ENCODE results near the gene TSFM. TPM values are rescaled to one million over a fixed set of nuclear protein-coding genes. Genes with fewer than 3 reads are reported as not detected.

TSFM gene
- total RNA-seq, 1 experiment from 2014 or later: 48.7 TPM

DNA sequence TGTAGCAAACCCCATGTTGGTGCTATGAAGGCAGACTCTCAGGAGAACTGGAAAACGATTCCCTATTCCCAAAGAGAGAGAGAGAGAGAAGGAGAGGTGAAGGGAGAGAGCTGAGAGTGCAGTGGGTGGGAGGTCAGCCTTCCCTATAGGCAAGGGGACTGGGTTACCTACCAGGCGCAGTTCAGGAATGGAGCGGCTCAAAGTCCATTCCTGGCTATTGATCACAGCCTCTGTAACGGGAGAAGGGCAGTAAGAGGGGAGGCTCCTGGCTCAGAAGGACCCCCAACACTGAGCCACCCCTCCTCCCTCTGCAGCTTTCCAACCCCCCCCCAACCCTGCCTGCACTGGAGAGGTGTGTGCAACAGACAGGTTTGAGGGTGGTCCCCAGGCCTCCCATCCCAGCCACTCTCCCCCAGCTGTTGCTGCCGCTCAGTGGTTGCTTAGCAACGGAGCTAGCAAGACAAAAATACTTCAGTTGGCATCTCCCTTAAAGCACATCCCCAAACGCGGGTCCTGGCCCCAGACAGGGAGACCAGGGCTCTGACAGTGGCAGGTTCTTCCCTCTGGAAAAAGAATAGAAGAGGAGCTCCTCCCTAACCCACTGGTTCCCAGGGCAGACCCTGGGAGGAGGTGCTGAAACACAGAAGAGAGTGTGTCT, 47.3 kb upstream of the TSFM start:
- TF ChIP-seq, protein P1, sequence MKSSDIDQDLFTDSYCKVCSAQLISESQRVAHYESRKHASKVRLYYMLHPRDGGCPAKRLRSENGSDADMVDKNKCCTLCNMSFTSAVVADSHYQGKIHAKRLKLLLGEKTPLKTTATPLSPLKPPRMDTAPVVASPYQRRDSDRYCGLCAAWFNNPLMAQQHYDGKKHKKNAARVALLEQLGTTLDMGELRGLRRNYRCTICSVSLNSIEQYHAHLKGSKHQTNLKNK (CRISPR knock-in tag; IDR thresholded peaks at IDR 0.05): no peak
- TF ChIP-seq TP53 (CRISPR knock-in tag; IDR thresholded peaks at IDR 0.05) (no peak), EMX1 (CRISPR knock-in tag; IDR thresholded peaks at IDR 0.05) (no peak), NFYB (CRISPR knock-in tag; conservative IDR thresholded peaks at IDR 0.05; ENCODE audit: low read depth) (no peak), CREM (CRISPR knock-in tag; IDR thresholded peaks at IDR 0.05) (no peak), PRRX2 (CRISPR knock-in tag; IDR thresholded peaks at IDR 0.05) (no peak), ZNF671 (CRISPR knock-in tag; IDR thresholded peaks at IDR 0.05) (no peak), ZNF232 (CRISPR knock-in tag; IDR thresholded peaks at IDR 0.05) (no peak), ZBTB21 (CRISPR knock-in tag; IDR thresholded peaks at IDR 0.05; ENCODE audit: borderline replicate concordance) (no peak), ZNF263 (CRISPR knock-in tag; IDR thresholded peaks at IDR 0.05; ENCODE audit: low read depth) (no peak)
- TF ChIP-seq, protein P2, sequence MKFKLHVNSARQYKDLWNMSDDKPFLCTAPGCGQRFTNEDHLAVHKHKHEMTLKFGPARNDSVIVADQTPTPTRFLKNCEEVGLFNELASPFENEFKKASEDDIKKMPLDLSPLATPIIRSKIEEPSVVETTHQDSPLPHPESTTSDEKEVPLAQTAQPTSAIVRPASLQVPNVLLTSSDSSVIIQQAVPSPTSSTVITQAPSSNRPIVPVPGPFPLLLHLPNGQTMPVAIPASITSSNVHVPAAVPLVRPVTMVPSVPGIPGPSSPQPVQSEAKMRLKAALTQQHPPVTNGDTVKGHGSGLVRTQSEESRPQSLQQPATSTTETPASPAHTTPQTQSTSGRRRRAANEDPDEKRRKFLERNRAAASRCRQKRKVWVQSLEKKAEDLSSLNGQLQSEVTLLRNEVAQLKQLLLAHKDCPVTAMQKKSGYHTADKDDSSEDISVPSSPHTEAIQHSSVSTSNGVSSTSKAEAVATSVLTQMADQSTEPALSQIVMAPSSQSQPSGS (CRISPR knock-in tag; IDR thresholded peaks at IDR 0.05; ENCODE audit: borderline replicate concordance, low read depth): no peak
- TF ChIP-seq, protein P3, sequence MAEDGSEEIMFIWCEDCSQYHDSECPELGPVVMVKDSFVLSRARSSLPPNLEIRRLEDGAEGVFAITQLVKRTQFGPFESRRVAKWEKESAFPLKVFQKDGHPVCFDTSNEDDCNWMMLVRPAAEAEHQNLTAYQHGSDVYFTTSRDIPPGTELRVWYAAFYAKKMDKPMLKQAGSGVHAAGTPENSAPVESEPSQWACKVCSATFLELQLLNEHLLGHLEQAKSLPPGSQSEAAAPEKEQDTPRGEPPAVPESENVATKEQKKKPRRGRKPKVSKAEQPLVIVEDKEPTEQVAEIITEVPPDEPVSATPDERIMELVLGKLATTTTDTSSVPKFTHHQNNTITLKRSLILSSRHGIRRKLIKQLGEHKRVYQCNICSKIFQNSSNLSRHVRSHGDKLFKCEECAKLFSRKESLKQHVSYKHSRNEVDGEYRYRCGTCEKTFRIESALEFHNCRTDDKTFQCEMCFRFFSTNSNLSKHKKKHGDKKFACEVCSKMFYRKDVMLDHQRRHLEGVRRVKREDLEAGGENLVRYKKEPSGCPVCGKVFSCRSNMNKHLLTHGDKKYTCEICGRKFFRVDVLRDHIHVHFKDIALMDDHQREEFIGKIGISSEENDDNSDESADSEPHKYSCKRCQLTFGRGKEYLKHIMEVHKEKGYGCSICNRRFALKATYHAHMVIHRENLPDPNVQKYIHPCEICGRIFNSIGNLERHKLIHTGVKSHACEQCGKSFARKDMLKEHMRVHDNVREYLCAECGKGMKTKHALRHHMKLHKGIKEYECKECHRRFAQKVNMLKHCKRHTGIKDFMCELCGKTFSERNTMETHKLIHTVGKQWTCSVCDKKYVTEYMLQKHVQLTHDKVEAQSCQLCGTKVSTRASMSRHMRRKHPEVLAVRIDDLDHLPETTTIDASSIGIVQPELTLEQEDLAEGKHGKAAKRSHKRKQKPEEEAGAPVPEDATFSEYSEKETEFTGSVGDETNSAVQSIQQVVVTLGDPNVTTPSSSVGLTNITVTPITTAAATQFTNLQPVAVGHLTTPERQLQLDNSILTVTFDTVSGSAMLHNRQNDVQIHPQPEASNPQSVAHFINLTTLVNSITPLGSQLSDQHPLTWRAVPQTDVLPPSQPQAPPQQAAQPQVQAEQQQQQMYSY (CRISPR knock-in tag; IDR thresholded peaks at IDR 0.05): no peak
- TF ChIP-seq, protein P4, sequence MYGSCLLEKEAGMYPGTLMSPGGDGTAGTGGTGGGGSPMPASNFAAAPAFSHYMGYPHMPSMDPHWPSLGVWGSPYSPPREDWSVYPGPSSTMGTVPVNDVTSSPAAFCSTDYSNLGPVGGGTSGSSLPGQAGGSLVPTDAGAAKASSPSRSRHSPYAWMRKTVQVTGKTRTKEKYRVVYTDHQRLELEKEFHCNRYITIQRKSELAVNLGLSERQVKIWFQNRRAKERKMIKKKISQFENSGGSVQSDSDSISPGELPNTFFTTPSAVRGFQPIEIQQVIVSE (CRISPR knock-in tag; IDR thresholded peaks at IDR 0.05; ENCODE audit: borderline replicate concordance): no peak
- TF ChIP-seq, protein P5, sequence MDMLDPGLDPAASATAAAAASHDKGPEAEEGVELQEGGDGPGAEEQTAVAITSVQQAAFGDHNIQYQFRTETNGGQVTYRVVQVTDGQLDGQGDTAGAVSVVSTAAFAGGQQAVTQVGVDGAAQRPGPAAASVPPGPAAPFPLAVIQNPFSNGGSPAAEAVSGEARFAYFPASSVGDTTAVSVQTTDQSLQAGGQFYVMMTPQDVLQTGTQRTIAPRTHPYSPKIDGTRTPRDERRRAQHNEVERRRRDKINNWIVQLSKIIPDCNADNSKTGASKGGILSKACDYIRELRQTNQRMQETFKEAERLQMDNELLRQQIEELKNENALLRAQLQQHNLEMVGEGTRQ (CRISPR knock-in tag; IDR thresholded peaks at IDR 0.05): no peak
- TF ChIP-seq, protein P6, sequence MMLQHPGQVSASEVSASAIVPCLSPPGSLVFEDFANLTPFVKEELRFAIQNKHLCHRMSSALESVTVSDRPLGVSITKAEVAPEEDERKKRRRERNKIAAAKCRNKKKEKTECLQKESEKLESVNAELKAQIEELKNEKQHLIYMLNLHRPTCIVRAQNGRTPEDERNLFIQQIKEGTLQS (CRISPR knock-in tag; conservative IDR thresholded peaks at IDR 0.05): no peak
- TF ChIP-seq, protein P7, sequence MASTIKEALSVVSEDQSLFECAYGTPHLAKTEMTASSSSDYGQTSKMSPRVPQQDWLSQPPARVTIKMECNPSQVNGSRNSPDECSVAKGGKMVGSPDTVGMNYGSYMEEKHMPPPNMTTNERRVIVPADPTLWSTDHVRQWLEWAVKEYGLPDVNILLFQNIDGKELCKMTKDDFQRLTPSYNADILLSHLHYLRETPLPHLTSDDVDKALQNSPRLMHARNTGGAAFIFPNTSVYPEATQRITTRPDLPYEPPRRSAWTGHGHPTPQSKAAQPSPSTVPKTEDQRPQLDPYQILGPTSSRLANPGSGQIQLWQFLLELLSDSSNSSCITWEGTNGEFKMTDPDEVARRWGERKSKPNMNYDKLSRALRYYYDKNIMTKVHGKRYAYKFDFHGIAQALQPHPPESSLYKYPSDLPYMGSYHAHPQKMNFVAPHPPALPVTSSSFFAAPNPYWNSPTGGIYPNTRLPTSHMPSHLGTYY (CRISPR knock-in tag; IDR thresholded peaks at IDR 0.05): no peak
- TF ChIP-seq, protein P8, sequence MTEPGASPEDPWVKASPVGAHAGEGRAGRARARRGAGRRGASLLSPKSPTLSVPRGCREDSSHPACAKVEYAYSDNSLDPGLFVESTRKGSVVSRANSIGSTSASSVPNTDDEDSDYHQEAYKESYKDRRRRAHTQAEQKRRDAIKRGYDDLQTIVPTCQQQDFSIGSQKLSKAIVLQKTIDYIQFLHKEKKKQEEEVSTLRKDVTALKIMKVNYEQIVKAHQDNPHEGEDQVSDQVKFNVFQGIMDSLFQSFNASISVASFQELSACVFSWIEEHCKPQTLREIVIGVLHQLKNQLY (CRISPR knock-in tag; IDR thresholded peaks at IDR 0.05): no peak
- CTCF ChIA-PET: interaction anchor here (0.7 to 6.6 kb wide), 23 partner anchors 10 to 276 kb away, joined by 3 to 146 read pairs (median 5); partner anchors contain the start of genes ARHGEF25, B4GALNT1, CYP27B1 and DCTN2
- Mint-ChIP-seq H3K27ac (no peak overlapping the region), H3K4me1 (peaks cover 25% of the 10 kb centered on the region), H3K4me3 (peak overlapping the region; percentile 75), H3K36me3 (no peaks in the 10 kb centered on the region), H3K9me3 (no peaks in the 10 kb centered on the region), H3K27me3 (ENCODE audit: low read depth) (peaks cover 95% of the 10 kb centered on the region)
- no peak for DNase-seq (ENCODE audit: low spot score)
- no peak for ATAC-seq
- POLR2A ChIA-PET: interaction anchor here (0.7 to 2.2 kb wide), 5 partner anchors 9 to 152 kb away, joined by 3 to 12 read pairs (median 3); partner anchors contain the start of gene TSPAN31
